Small intestine (tissue), 16 donors: ENCODE measurements around the gene CCL4. TPM values are rescaled to one million over a fixed set of nuclear protein-coding genes. Genes with fewer than 3 reads are reported as not detected.
A peak's percentile ranks its signal among the peaks of the same experiment; 100 is the strongest.
"Not testable (repeated sequence)": the region's sequence is repeated elsewhere in the genome, so short reads cannot be mapped to it uniquely, and the experiment has no call there.

ENCODE experiments used
- DNase-seq, 2 donors: peaks; one replicate each; pipeline versions ENCODE4 v3.0.0 to v3.0.0-alpha.2; 2013
- FAIRE-seq: peaks from 2 replicates; lab custom pipeline; 2012; peaks lifted over from hg19 to GRCh38; lab: Jason Lieb, UNC
- H3K27ac ChIP-seq, 3 donors: one replicate each; pipeline ENCODE4 v1.5.1; 2013; ENCODE audit warnings: low read length in 2 of 3, mild to moderate bottlenecking in 2 of 3, control low read depth in 1 of 3, inconsistent platforms in 1 of 3, low read depth in 1 of 3, moderate library complexity in 1 of 3
- H3K27me3 ChIP-seq, 3 donors: one replicate each; pipeline ENCODE4 v1.6.1; 2013; ENCODE audit warnings: low read length in 3 of 3, inconsistent platforms in 1 of 3; ENCODE audit not compliant: control insufficient read depth in 3 of 3, insufficient read depth in 3 of 3
- H3K36me3 ChIP-seq, 3 donors: one replicate each; pipeline ENCODE4 v1.6.1; 2013; ENCODE audit warnings: low read length in 3 of 3, inconsistent platforms in 1 of 3, low read depth in 1 of 3, mild to moderate bottlenecking in 1 of 3, moderate library complexity in 1 of 3; ENCODE audit not compliant: control insufficient read depth in 3 of 3, insufficient read depth in 2 of 3
- H3K4me1 ChIP-seq, 3 donors: one replicate each; pipeline ENCODE4 v1.6.1; 2013; ENCODE audit warnings: low read length in 2 of 3, inconsistent platforms in 1 of 3, low read depth in 1 of 3, mild to moderate bottlenecking in 1 of 3, moderate library complexity in 1 of 3; ENCODE audit not compliant: control insufficient read depth in 3 of 3, insufficient read depth in 2 of 3
- H3K4me3 ChIP-seq, 3 donors: one replicate each; pipeline ENCODE4 v1.5.1; 2013; ENCODE audit warnings: low read length in 3 of 3, control low read depth in 1 of 3, inconsistent platforms in 1 of 3, low read depth in 1 of 3, mild to moderate bottlenecking in 1 of 3, moderate library complexity in 1 of 3
- H3K9me3 ChIP-seq, 2 donors: one replicate each; pipeline ENCODE4 v1.6.1; 2013; ENCODE audit warnings: low read depth in 1 of 2, low read length in 1 of 2; ENCODE audit not compliant: control insufficient read depth in 2 of 2, insufficient read depth in 1 of 2
- WGBS, 3 donors: extraction: QIAGEN DNeasy Blood & Tissue Kit; methylation state at CpG; one replicate each; pipeline ENCODE4 v1.1.7; 2013; 5-methylcytosine and 5-hydroxymethylcytosine counted together
- long read RNA-seq, 10 donors: transcript quantifications; one replicate each; lab custom pipeline, GENCODE V29; 2026
- polyA plus RNA-seq, 4 donors: library from polyadenylated mRNA; stranded (reverse) in 3 of 4; unstranded in 1 of 4; fragments of 200-250 nt in 3 of 4; fragments of 120-200 nt in 1 of 4; gene quantifications; one replicate each; pipeline versions ENCODE4 v1.2.1 to v1.2.3, GENCODE V29; 2013
- donor health status: healthy with polysubstance abuse.
- donor health status: control.
- donor health status: control.
- donor health status: Bipolar disorder and iron deficiency.
- donor health status: healthy.

Gene CCL4
- 1 to 10 TPM; 2.7 to 6.2 (median 3.5) TPM for polyA plus RNA-seq
- long read RNA-seq, donor 1, result 0 reads
- long read RNA-seq, donor 2, partial matches to known transcripts, result 0 of 1 reads
- long read RNA-seq, donor 2, other reads (novel, unspliced or antisense), result 0 of 1 reads
- long read RNA-seq, donor 3, partial matches to known transcripts, result 0 of 5 reads
- long read RNA-seq, donor 3, other reads (novel, unspliced or antisense), result 0 of 5 reads
- long read RNA-seq, donor 4, result 0 reads
- long read RNA-seq, donor 5, partial matches to known transcripts, result 0 of 3 reads
- long read RNA-seq, donor 5, other reads (novel, unspliced or antisense), result 0 of 3 reads
- long read RNA-seq, donor 6, partial matches to known transcripts, result 0 of 2 reads
- long read RNA-seq, donor 6, other reads (novel, unspliced or antisense), result 0 of 2 reads
- long read RNA-seq, donor 7, partial matches to known transcripts, result 0 of 3 reads
- long read RNA-seq, donor 7, other reads (novel, unspliced or antisense), result 0 of 3 reads
- long read RNA-seq, donor 8, result 0 reads
- long read RNA-seq, donor 9, partial matches to known transcripts, result 0 of 4 reads
- long read RNA-seq, donor 9, other reads (novel, unspliced or antisense), result 0 of 4 reads
- long read RNA-seq, donor 10, partial matches to known transcripts, result 0 of 7 reads
- long read RNA-seq, donor 10, other reads (novel, unspliced or antisense), result 0 of 7 reads

- not testable (repeated sequence) for H3K9me3 ChIP-seq, FAIRE-seq, H3K4me1 ChIP-seq, H3K36me3 ChIP-seq, H3K27me3 ChIP-seq
- H3K27ac ChIP-seq, result peak within 1 kb of the TSS in 2 of 3 donors; percentile 56 to 65
- peak within 1 kb of the TSS in 1 of 3 donors; percentile 40 for H3K4me3 ChIP-seq
- WGBS, 3 donors, result 69 to 91% (median 69%) methylated on average over 5 to 6 of the region's 6 CpGs
- DNase-seq, result peak in 1 of 2 donors; percentile 19
These were observed at the start of gene CCL4 for GRCh38 chr17:36103401-36103975. Gene CCL4, plus strand, starts transcription at chr17:36103827. Its CDS starts 79 bp downstream, at chr17:36103906.

- no peak overlapping the region for H3K27ac ChIP-seq
- WGBS, 3 donors, result 84 to 88% (median 86%) methylated on average over 2 of the region's 2 CpGs
- no peaks in the 10 kb centered on the region for H3K9me3 ChIP-seq
- no peaks in the 10 kb centered on the region for H3K4me1 ChIP-seq
- DNase-seq (no peak), FAIRE-seq (no peak)
- H3K36me3 ChIP-seq, result no peaks in the 10 kb centered on the region
- no peaks in the 10 kb centered on the region for H3K27me3 ChIP-seq
- H3K4me3 ChIP-seq, result no peak overlapping the region
These were observed 48.5 kb upstream of the CCL4 start for GRCh38 chr17:36055171-36055570.

- no peaks in the 10 kb centered on the region for H3K4me1 ChIP-seq
- DNase-seq (no peak), FAIRE-seq (no peak)
- no peaks in the 10 kb centered on the region for H3K27me3 ChIP-seq
- H3K9me3 ChIP-seq, result no peaks in the 10 kb centered on the region
- 80 to 86% (median 85%) methylated on average over 4 of the region's 4 CpGs for WGBS, 3 donors
- no peak overlapping the region for H3K27ac ChIP-seq
- H3K4me3 ChIP-seq, result no peak overlapping the region
- no peaks in the 10 kb centered on the region for H3K36me3 ChIP-seq
These were observed 47.6 kb upstream of the CCL4 start for GRCh38 chr17:36055921-36056520.

GRCh38 chr17:36057911-36058310 is 45.7 kb upstream of the CCL4 start:
- DNase-seq (no peak), FAIRE-seq (no peak)

GRCh38 chr17:36059406-36059805 is 44.2 kb upstream of the CCL4 start:
- H3K27me3 ChIP-seq, result no peaks in the 10 kb centered on the region
- DNase-seq (no peak), FAIRE-seq (no peak)
- WGBS, 3 donors, result 85 to 95% (median 89%) methylated on average over 7 of the region's 7 CpGs
- H3K4me3 ChIP-seq, result no peak overlapping the region
- no peak overlapping the region for H3K27ac ChIP-seq
- H3K4me1 ChIP-seq, result no peaks in the 10 kb centered on the region
- H3K9me3 ChIP-seq, result no peaks in the 10 kb centered on the region
- no peaks in the 10 kb centered on the region for H3K36me3 ChIP-seq

More at GRCh38 chr17:36057911-36058310, 45.7 kb upstream of the CCL4 start:
- H3K4me1 ChIP-seq, result no peaks in the 10 kb centered on the region
- no peaks in the 10 kb centered on the region for H3K36me3 ChIP-seq
- H3K27ac ChIP-seq, result no peak overlapping the region
- no peaks in the 10 kb centered on the region for H3K9me3 ChIP-seq
- H3K4me3 ChIP-seq, result no peak overlapping the region
- no peaks in the 10 kb centered on the region for H3K27me3 ChIP-seq

- Histone ChIP-seq H3K4me3 (no peak overlapping the region), H3K27ac (no peak overlapping the region), H3K27me3 (no peaks in the 10 kb centered on the region), H3K36me3 (no peaks in the 10 kb centered on the region), H3K9me3 (no peaks in the 10 kb centered on the region), H3K4me1 (no peaks in the 10 kb centered on the region)
- DNase-seq (no peak), FAIRE-seq (no peak)
- WGBS, 3 donors, result 75 to 94% (median 86%) methylated on average over 2 of the region's 2 CpGs
These were observed 42.8 kb upstream of the CCL4 start for GRCh38 chr17:36060816-36061215.

GRCh38 chr17:36063786-36064541 is 39.7 kb upstream of the CCL4 start, which contains the start of gene CCL18:
Gene CCL18, plus strand, starts transcription at chr17:36064272. Its CDS starts 71 bp downstream, at chr17:36064343.
- Histone ChIP-seq H3K36me3 (no peaks in the 10 kb centered on the region), H3K27me3 (no peaks in the 10 kb centered on the region), H3K4me3 (no peak within 1 kb of the TSS), H3K4me1 (no peaks in the 10 kb centered on the region), H3K27ac (no peak within 1 kb of the TSS), H3K9me3 (no peaks in the 10 kb centered on the region)
- 79 to 83% (median 80%) methylated on average over 5 of the region's 5 CpGs for WGBS, 3 donors
- DNase-seq (no peak), FAIRE-seq (no peak)
